ENCODE measurements around the gene GJA10.
A peak's percentile ranks its signal among the peaks of the same experiment; 100 is the strongest.

Gene GJA10

GRCh38 chr6:89917801-89918366 lies 23.6 kb downstream of the GJA10 start:
- DNase-seq, result no peak

- DNase-seq, result no peak
Observed at GRCh38 chr6:89921197-89921596, 26.9 kb downstream of the GJA10 start.

GRCh38 chr6:89921691-89922090 lies 27.4 kb downstream of the GJA10 start:
- DNase-seq, result no peak

- no peak for DNase-seq
Observed at GRCh38 chr6:89924231-89924630, 30.0 kb downstream of the GJA10 start.

GRCh38 chr6:89925826-89926225 lies 31.6 kb downstream of the GJA10 start:
- DNase-seq, result no peak

GRCh38 chr6:89927264-89927663 lies 33.0 kb downstream of the GJA10 start:
- DNase-seq, result no peak

GRCh38 chr6:89927791-89928550 lies 33.7 kb downstream of the GJA10 start:
- DNase-seq, result no peak

GRCh38 chr6:89928604-89929003 lies 34.3 kb downstream of the GJA10 start:
- no peak for DNase-seq

- no peak for DNase-seq
Observed at GRCh38 chr6:89930789-89931188, 36.5 kb downstream of the GJA10 start.

- no peak for DNase-seq
Observed at GRCh38 chr6:89932245-89932802, 38.1 kb downstream of the GJA10 start.

GRCh38 chr6:89934685-89935366 lies 40.6 kb downstream of the GJA10 start:
- no peak for DNase-seq

GRCh38 chr6:89936177-89936576 lies 41.9 kb downstream of the GJA10 start:
- no peak for DNase-seq

- DNase-seq, result no peak
Observed at GRCh38 chr6:89938014-89938413, 43.7 kb downstream of the GJA10 start.

GRCh38 chr6:89939144-89939543 lies 44.9 kb downstream of the GJA10 start:
- no peak for DNase-seq

- peak; percentile 58 to 80 for DNase-seq
Observed at GRCh38 chr6:89940225-89941027, 46.2 kb downstream of the GJA10 start.

GRCh38 chr6:89941031-89941762 lies 46.9 kb downstream of the GJA10 start:
- DNase-seq, result peak; percentile 76 to 83

GRCh38 chr6:89941763-89942497 lies 47.7 kb downstream of the GJA10 start:
- no peak for DNase-seq

- no peak for DNase-seq
Observed at GRCh38 chr6:89942601-89943000, 48.3 kb downstream of the GJA10 start.

GRCh38 chr6:89944181-89944755 lies 50.0 kb downstream of the GJA10 start:
- no peak for DNase-seq

GRCh38 chr6:89944826-89945407 lies 50.6 kb downstream of the GJA10 start:
- DNase-seq, result peak in 1 of 2 experiments; percentile 2
